ENCODE data around the gene TGDS. TPM values are rescaled to one million over a fixed set of nuclear protein-coding genes. Genes with fewer than 3 reads are reported as not detected.
A peak's percentile ranks its signal among the peaks of the same experiment; 100 is the strongest.

The TGDS gene
- total and polyA plus RNA-seq, 8 donors, result 2.1 to 8.4 (median 5.3) TPM

DNA sequence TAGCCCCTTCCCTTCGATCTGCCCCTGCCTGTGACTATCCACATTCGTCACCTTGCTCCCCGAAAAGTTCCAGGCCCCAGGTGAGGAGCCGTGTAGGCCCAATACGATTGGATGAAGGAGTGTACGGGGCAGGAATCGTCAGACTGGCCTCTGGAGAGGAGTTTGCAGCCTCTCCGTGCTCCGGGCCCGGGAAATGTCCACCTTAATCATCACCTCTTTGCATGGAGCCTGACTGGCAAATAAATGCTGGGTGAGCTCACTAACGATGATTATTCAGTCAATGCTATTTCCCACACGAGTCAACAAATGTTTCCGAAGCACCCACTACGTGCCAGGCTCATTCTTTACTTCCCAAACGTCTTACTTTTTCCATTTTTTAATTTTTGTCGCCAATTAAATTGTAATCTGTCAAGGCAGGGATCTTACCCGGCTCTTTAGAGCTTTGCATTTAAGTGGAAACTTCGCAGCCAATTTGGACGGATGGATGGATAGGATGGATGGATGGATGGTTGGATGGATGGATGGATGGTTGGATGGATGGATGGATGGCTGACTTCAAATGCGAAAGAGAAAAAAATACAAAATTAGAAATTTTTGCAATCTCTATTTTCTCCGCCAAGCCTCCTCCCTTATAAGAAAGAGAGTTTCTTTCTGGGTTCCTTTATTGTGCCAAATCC, 45.8 kb downstream of the TGDS start:
- no peaks in the 10 kb centered on the region for H3K4me1 ChIP-seq
- H3K4me3 ChIP-seq, result peak overlapping the region; percentile 61 to 81 (median 66)
- no peaks in the 10 kb centered on the region for H3K27me3 ChIP-seq
- FAIRE-seq (no peak), DNase-seq (peak in 1 of 6 donors; percentile 37), ATAC-seq (peak; percentile 51 to 69 (median 62))
- WGBS, 2 donors, result 18 to 19% methylated on average over 21 of the region's 21 CpGs
- H3K27ac ChIP-seq, result peak overlapping the region; percentile 81 to 97 (median 90)
- TF ChIP-seq CTCF (IDR thresholded peaks at IDR 0.05), result no peak
- H3K9me3 ChIP-seq, result no peaks in the 10 kb centered on the region
- no peaks in the 10 kb centered on the region for H3K36me3 ChIP-seq
- intact Hi-C loops (cut with DNase I), result no loop called here

- WGBS, 2 donors, result 0% methylated on average over 66 of the region's 66 CpGs
- no peaks in the 10 kb centered on the region for H3K36me3 ChIP-seq
- H3K27ac ChIP-seq, result peak overlapping the region; percentile 81 to 97 (median 90)
- FAIRE-seq (no peak), DNase-seq (peak; percentile 84 to 97 (median 92)), ATAC-seq (peak; percentile 89 to 96 (median 92))
- H3K4me3 ChIP-seq, result peak overlapping the region; percentile 61 to 81 (median 66)
- H3K4me1 ChIP-seq, result no peaks in the 10 kb centered on the region
- TF ChIP-seq CTCF (IDR thresholded peaks at IDR 0.05), result no peak
- H3K27me3 ChIP-seq, result no peaks in the 10 kb centered on the region
- intact Hi-C loops (cut with DNase I), result no loop called here
- H3K9me3 ChIP-seq, result no peaks in the 10 kb centered on the region
Measured at GRCh38 chr13:94549232-94550061, 46.5 kb downstream of the TGDS start.

GRCh38 chr13:94548821-94549231, 47.1 kb downstream of the TGDS start:
- peak in 5 of 6 donors; percentile 36 to 79 (median 60) for DNase-seq

GRCh38 chr13:94548382-94548781, 47.6 kb downstream of the TGDS start:
- DNase-seq, result peak in 2 of 6 donors; percentile 15 to 22
- no peaks in the 10 kb centered on the region for H3K36me3 ChIP-seq
- no peaks in the 10 kb centered on the region for H3K9me3 ChIP-seq
- no peaks in the 10 kb centered on the region for H3K4me1 ChIP-seq
- no peak for FAIRE-seq
- peak overlapping the region; percentile 81 to 97 (median 90) for H3K27ac ChIP-seq
- TF ChIP-seq CTCF (IDR thresholded peaks at IDR 0.05), result no peak
- H3K4me3 ChIP-seq, result peak overlapping the region in 3 of 4 donors; percentile 61 to 81 (median 66)
- intact Hi-C loops (cut with DNase I), result no loop called here
- WGBS, 2 donors, result 42 to 45% methylated on average over 6 of the region's 6 CpGs
- no peak for ATAC-seq
- H3K27me3 ChIP-seq, result no peaks in the 10 kb centered on the region

More at GRCh38 chr13:94548821-94549231, 47.1 kb downstream of the TGDS start:
- no peak for TF ChIP-seq CTCF (IDR thresholded peaks at IDR 0.05)
- WGBS, 2 donors, result 1% methylated on average over 19 of the region's 19 CpGs
- FAIRE-seq (no peak), ATAC-seq (peak; percentile 53 to 73 (median 68))
- intact Hi-C loops (cut with DNase I), result no loop called here
- H3K36me3 ChIP-seq, result no peaks in the 10 kb centered on the region
- H3K4me1 ChIP-seq, result no peaks in the 10 kb centered on the region
- H3K27me3 ChIP-seq, result no peaks in the 10 kb centered on the region
- H3K9me3 ChIP-seq, result no peaks in the 10 kb centered on the region
- H3K4me3 ChIP-seq, result peak overlapping the region; percentile 61 to 81 (median 66)
- H3K27ac ChIP-seq, result peak overlapping the region; percentile 81 to 97 (median 90)

Data from pancreas (tissue), 10 donors.